HG03457 (cell line): ENCODE measurements around the gene MATN3.

Experiments used
- ATAC-seq: cut with Tn5 transposase; IDR thresholded peaks from one replicate; pipeline ENCODE4 v1.9.1; 2021; ENCODE audit warnings: moderate number of reproducible peaks; ENCODE audit not compliant: unreplicated experiment

Gene MATN3

DNA sequence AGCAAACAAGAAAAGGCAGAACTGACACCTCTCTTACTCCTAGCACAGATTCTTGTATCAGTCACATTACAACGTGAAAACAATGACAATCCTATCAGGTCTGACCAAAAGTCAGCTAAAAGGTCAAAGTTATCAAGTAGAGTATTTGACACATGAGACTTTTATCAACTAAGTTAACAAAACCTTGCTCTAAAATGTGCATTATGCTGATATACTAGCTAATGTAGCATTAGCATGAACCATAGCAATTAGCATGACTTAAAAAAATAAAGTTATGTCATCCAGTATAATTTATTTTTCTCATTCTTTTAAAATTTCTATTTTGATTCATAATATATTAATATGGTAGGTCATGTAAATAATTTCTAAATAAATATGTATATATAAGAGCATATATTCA, 69.3 kb downstream of the MATN3 start:
- no peak for ATAC-seq

DNA sequence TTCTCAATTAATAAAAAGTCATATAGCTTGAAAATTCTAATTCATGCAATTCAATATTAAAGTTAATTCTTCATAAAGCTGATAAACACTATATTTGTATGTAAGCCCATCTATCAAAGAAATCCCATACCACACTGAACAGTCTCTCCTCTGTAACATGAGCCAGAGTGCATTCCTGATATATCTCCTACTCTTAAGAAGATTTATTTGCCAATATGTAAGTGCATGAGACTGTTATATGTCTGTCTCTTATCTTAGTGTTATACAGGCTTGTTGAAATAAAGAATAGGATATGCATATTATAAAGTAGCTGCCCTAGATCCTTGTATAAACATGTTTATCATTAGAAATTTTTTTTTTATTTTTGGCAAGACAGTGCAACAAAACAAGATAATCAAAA, 70.3 kb downstream of the MATN3 start:
- ATAC-seq = no peak
